GM15510 (cell line): ENCODE data around the gene MESD.
A peak's percentile ranks its signal among the peaks of the same experiment; 100 is the strongest.

Experiments used
- POLR2A ChIP-seq: IDR thresholded peaks from 3 replicates; pipeline ENCODE4 v1.6.1; 2011; ENCODE audit warnings: borderline replicate concordance; ENCODE audit not compliant: insufficient read length; ENCODE audit errors: extremely low read depth

Gene MESD

GRCh38 chr15:80989518-80990478 is at the start of gene MESD:
TSS of gene MESD (minus strand) at chr15:80989819. CDS start at chr15:80989791, 28 bp downstream.
- TF ChIP-seq POLR2A: peak; percentile 98

DNA sequence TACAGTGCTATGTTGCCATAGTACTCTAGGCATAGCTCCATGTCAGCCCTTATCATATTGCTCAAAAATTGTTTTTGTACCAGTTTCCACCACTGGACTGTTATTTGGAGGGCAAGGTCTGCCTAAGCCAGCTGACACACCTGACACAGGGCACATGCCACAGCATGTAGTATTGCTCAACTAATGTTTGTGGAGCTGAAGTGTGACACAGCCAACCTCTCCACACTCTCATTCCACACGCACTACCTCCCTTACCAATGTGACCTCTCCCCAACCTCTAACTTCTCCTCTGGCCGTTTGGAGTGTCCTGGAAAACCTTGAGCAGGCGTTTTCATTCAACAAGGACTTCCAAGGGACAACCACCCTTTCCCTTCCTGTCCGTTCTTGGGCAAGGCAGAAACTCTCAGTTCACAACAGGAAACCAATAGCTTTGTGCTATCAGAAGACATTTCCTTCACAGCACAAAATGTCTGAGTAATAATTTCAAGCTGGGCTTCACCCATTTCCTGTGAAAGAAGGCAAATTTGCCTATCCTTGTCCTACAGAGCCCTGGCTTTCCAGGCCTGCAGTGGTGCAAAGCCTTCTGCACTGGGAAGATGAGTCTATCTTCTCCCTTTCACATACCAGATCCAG is 49.5 kb upstream of the MESD start:
- TF ChIP-seq POLR2A: no peak

- TF ChIP-seq POLR2A: no peak
These were observed 48.5 kb upstream of the MESD start for GRCh38 chr15:81037952-81038743.

GRCh38 chr15:81033508-81033907 is 43.9 kb upstream of the MESD start:
- no peak for TF ChIP-seq POLR2A

- no peak for TF ChIP-seq POLR2A
These were observed 43.2 kb upstream of the MESD start for GRCh38 chr15:81032818-81033217.

GRCh38 chr15:81032355-81032754 is 42.7 kb upstream of the MESD start:
- TF ChIP-seq POLR2A: no peak

DNA sequence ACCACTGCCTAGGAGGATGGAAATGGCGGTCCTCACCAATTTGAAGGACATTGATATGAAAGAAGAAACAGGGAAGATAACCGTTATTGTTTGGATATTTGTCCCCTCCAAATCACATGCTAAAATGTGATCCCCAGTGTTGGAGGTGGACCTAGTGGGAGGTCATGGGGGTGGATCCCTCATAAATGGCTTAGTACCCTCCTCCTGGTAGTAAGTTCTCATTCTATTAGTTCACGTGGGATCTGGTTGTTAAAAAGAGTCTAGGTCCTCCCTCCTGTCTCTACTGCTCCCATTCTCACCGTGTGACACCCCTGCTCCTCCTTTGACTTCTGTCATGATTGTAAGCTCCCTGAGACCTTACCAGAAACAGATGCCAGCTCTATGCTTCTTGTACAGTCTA is 41.6 kb upstream of the MESD start:
- no peak for TF ChIP-seq POLR2A

DNA sequence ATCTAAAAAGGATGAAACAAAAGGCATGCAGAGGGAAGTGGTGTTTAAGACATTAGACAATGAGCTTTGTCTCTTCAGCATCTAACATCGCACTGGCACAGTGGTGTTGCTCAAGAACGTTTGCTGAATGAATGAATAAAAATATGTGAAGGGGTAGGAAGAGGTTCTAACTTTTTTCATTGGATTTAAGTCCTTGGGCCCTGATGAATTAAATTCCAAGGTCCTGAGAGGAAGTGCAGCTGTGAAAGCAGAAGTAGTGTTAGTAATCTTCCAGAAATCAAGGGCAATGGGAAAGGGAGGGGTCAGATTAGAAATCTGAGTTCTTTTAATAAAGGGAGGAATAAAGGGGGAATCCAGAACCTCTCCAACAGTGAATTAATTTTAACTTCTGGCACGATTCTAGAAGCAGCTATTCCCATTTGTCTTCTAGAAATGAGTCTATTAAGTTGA is 40.7 kb upstream of the MESD start:
- no peak for TF ChIP-seq POLR2A

DNA sequence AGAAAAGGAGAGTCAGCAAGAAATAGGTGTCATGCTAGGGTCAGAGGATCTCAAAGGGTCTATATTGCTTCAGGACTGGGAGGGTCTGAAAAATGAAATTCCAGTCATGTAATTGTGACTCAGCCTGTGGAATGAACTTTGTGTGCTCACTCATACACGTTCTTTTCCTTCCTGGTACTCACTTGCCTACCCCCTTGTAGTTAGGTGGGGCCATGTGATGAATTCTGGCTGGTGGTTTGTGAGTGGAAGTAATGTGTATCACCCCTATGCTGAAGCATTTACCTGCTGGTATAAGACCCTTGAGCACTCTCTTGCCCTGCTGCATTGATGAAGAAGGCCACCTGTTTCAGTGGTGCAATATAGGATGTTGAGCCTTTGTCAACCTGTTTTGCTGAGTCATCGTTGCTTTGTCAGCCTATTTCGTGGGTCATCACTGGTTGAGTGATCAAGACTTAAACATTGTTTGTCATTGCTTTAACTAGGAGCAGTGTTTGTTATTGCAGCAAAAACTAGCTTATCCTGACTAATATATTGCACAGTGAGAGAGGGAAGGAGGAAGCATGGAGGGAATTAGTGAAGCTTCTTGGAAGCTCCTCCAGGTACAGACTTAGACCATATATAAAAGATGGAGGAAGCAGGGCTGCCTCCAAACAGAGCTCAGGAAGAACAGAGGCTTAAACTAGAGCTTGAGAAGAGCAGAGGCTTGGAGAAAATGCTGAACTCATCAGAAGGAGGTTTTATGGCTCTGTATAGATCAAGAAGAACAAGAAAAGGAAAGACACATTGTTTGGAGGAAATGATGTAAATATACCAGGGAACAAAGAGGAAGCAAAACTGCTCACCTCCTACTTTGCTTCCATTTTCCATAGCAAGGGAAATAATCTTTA is 40.0 kb upstream of the MESD start:
- no peak for TF ChIP-seq POLR2A

- no peak for TF ChIP-seq POLR2A
These were observed 37.4 kb upstream of the MESD start for GRCh38 chr15:81026836-81027599.

- no peak for TF ChIP-seq POLR2A
These were observed 36.2 kb upstream of the MESD start for GRCh38 chr15:81025721-81026370.

- no peak for TF ChIP-seq POLR2A
These were observed 35.3 kb upstream of the MESD start for GRCh38 chr15:81024936-81025335.
